ENCODE results near the gene SPDL1. TPM values are rescaled to one million over a fixed set of nuclear protein-coding genes. Genes with fewer than 3 reads are reported as not detected.

The SPDL1 gene
- total and polyA plus RNA-seq, 2 donors from 2014 or later = 3.2 to 6.8 TPM

DNA sequence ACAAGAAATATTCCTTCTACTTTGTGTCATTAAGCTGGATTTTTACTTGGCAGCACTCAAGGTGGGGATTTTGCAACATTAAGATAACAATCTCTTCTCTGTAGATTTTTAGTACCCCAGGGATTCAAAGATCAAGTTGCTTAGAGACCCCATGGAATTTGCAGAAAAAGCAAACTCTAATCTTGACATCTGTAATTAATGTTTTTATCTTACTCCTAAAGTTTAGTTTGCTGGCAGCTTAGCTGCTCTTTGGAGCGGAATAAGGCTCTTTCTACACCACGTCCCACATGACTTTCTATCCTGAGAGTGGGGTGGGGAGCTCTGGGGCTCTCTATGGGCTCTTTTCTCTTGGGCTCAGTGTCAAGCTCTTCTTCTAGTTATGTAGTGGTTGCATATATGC, 21.7 kb upstream of the SPDL1 start:
- H3K4me1 ChIP-seq (ENCODE audit: control insufficient read depth in 2 of 3, insufficient read depth in 2 of 3, low read depth in 1 of 3, low read length in 3 of 3) = no peaks in the 10 kb centered on the region
- no peak overlapping the region for H3K9ac ChIP-seq (ENCODE audit: low read length in 3 of 3)
- no peaks in the 10 kb centered on the region for H3K9me3 ChIP-seq (ENCODE audit: control insufficient read depth in 2 of 3, insufficient read depth in 1 of 3, low read length in 3 of 3)
- DNase-seq (peak in 1 of 5 donors; percentile 62), FAIRE-seq (no peak)
- intact Hi-C loops (cut with DNase I) = no loop called here
- no peaks in the 10 kb centered on the region for H3K27me3 ChIP-seq (ENCODE audit: control insufficient read depth, insufficient read depth, low read length)
- no peaks in the 10 kb centered on the region for H3K36me3 ChIP-seq (ENCODE audit: control insufficient read depth in 2 of 3, insufficient read depth in 3 of 3, low read length in 3 of 3)
- no peak overlapping the region for H3K4me3 ChIP-seq (ENCODE audit: low read length in 3 of 3)
- TF ChIP-seq, protein P1, sequence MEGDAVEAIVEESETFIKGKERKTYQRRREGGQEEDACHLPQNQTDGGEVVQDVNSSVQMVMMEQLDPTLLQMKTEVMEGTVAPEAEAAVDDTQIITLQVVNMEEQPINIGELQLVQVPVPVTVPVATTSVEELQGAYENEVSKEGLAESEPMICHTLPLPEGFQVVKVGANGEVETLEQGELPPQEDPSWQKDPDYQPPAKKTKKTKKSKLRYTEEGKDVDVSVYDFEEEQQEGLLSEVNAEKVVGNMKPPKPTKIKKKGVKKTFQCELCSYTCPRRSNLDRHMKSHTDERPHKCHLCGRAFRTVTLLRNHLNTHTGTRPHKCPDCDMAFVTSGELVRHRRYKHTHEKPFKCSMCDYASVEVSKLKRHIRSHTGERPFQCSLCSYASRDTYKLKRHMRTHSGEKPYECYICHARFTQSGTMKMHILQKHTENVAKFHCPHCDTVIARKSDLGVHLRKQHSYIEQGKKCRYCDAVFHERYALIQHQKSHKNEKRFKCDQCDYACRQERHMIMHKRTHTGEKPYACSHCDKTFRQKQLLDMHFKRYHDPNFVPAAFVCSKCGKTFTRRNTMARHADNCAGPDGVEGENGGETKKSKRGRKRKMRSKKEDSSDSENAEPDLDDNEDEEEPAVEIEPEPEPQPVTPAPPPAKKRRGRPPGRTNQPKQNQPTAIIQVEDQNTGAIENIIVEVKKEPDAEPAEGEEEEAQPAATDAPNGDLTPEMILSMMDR (IDR thresholded peaks at IDR 0.05; ENCODE audit: borderline replicate concordance, extremely low read depth, insufficient read depth) = no peak
- H3K27ac ChIP-seq (ENCODE audit: low read depth in 2 of 2, low read length in 2 of 2) = no peak overlapping the region

DNA sequence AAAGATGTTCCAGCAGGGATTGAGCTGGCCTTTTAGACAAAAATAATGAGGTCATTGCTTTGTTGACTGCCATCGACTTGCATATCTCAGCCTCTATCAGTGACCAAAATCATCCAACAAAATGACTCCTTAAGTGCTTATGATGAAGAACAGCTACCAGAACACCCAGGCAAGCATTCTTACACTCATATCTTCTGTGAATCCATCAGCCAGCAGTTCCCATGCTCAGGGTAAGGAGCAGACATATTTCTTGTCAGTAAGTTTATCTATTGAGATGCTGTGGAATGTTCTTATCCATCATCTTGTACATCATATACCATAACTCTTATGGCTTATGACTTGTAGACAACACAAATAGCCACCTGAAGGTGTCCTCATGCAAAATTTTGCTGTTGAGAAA, 20.2 kb upstream of the SPDL1 start:
- FAIRE-seq = no peak
- no peak overlapping the region for H3K27ac ChIP-seq (ENCODE audit: low read depth in 2 of 2, low read length in 2 of 2)
- no peaks in the 10 kb centered on the region for H3K27me3 ChIP-seq (ENCODE audit: control insufficient read depth, insufficient read depth, low read length)
- intact Hi-C loops (cut with DNase I) = no loop called here
- H3K4me3 ChIP-seq (ENCODE audit: low read length in 3 of 3) = no peak overlapping the region
- no peaks in the 10 kb centered on the region for H3K36me3 ChIP-seq (ENCODE audit: control insufficient read depth in 2 of 3, insufficient read depth in 3 of 3, low read length in 3 of 3)
- no peak overlapping the region for H3K9ac ChIP-seq (ENCODE audit: low read length in 3 of 3)
- no peaks in the 10 kb centered on the region for H3K4me1 ChIP-seq (ENCODE audit: control insufficient read depth in 2 of 3, insufficient read depth in 2 of 3, low read depth in 1 of 3, low read length in 3 of 3)
- DNase-seq = no peak
- TF ChIP-seq, protein P1 (IDR thresholded peaks at IDR 0.05; ENCODE audit: borderline replicate concordance, extremely low read depth, insufficient read depth) = no peak
- no peaks in the 10 kb centered on the region for H3K9me3 ChIP-seq (ENCODE audit: control insufficient read depth in 2 of 3, insufficient read depth in 1 of 3, low read length in 3 of 3)

DNA sequence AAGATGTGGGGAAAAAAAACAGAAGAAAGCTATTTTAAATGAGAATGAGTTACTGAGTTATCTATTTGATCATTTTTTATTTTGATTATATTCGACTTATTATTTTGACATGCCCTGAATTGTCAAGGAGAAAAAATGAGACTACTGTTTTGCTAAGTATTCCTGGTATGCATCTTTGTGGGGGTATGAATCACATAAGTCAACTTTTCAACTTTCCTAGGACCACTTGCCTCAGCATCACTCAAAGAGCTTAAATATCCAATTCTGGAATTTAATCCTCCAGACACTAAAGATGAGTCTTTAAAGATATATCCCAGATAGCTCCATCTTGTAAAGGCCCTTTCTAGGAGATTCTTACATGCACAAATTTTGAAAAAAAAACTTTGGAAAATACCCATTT, 17.4 kb upstream of the SPDL1 start:
- no peak overlapping the region for H3K9ac ChIP-seq (ENCODE audit: low read length in 3 of 3)
- no peaks in the 10 kb centered on the region for H3K9me3 ChIP-seq (ENCODE audit: control insufficient read depth in 2 of 3, insufficient read depth in 1 of 3, low read length in 3 of 3)
- no peaks in the 10 kb centered on the region for H3K27me3 ChIP-seq (ENCODE audit: control insufficient read depth, insufficient read depth, low read length)
- intact Hi-C loops (cut with DNase I) = no loop called here
- no peak overlapping the region for H3K4me3 ChIP-seq (ENCODE audit: low read length in 3 of 3)
- no peaks in the 10 kb centered on the region for H3K4me1 ChIP-seq (ENCODE audit: control insufficient read depth in 2 of 3, insufficient read depth in 2 of 3, low read depth in 1 of 3, low read length in 3 of 3)
- no peaks in the 10 kb centered on the region for H3K36me3 ChIP-seq (ENCODE audit: control insufficient read depth in 2 of 3, insufficient read depth in 3 of 3, low read length in 3 of 3)
- FAIRE-seq (no peak), DNase-seq (no peak)
- TF ChIP-seq, protein P1 (IDR thresholded peaks at IDR 0.05; ENCODE audit: borderline replicate concordance, extremely low read depth, insufficient read depth) = no peak
- no peak overlapping the region for H3K27ac ChIP-seq (ENCODE audit: low read depth in 2 of 2, low read length in 2 of 2)

DNA sequence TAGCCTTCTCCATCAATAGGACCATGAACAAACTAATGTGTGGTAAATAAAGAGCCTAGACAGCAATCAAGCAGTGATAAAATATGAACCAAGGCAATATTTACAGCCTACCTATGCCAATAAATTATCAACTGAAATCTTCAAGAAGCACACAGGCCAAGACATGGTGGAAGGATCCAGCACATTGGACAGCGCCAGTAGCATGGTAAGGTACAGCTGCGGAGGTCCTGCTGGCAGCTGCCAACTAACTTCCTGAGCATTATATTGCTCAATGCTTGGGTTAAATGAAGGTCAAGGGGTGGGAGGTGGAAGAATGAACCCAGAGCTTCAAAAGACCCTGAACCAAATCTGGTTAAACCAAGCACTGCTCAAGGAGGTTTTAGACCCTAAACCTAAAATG, 16.5 kb upstream of the SPDL1 start:
- no peaks in the 10 kb centered on the region for H3K36me3 ChIP-seq (ENCODE audit: control insufficient read depth in 2 of 3, insufficient read depth in 3 of 3, low read length in 3 of 3)
- TF ChIP-seq, protein P1 (IDR thresholded peaks at IDR 0.05; ENCODE audit: borderline replicate concordance, extremely low read depth, insufficient read depth) = no peak
- no peaks in the 10 kb centered on the region for H3K4me1 ChIP-seq (ENCODE audit: control insufficient read depth in 2 of 3, insufficient read depth in 2 of 3, low read depth in 1 of 3, low read length in 3 of 3)
- H3K27ac ChIP-seq (ENCODE audit: low read depth in 2 of 2, low read length in 2 of 2) = no peak overlapping the region
- no peak overlapping the region for H3K9ac ChIP-seq (ENCODE audit: low read length in 3 of 3)
- H3K4me3 ChIP-seq (ENCODE audit: low read length in 3 of 3) = no peak overlapping the region
- peak in 3 of 5 donors; percentile 31 to 60 (median 35) for DNase-seq
- no peaks in the 10 kb centered on the region for H3K27me3 ChIP-seq (ENCODE audit: control insufficient read depth, insufficient read depth, low read length)
- H3K9me3 ChIP-seq (ENCODE audit: control insufficient read depth in 2 of 3, insufficient read depth in 1 of 3, low read length in 3 of 3) = no peaks in the 10 kb centered on the region
- no peak for FAIRE-seq
- intact Hi-C loops (cut with DNase I) = no loop called here
